Gastrocnemius medialis (tissue), 4 donors: Measurements from ENCODE around the gene MSH3. TPM values are rescaled to one million over a fixed set of nuclear protein-coding genes. Genes with fewer than 3 reads are reported as not detected.
"Not testable (repeated sequence)": the region's sequence is repeated elsewhere in the genome, so short reads cannot be mapped to it uniquely, and the experiment has no call there.

Source experiments
- ATAC-seq, 2 donors: fragments of 150-250 bp; one replicate each; pipeline ENCODE4 v1.9.1; 2016
- DNase-seq, 2 donors: peaks; one replicate each; pipeline ENCODE4 v3.0.0-alpha.2; 2019
- H3K27ac ChIP-seq, 4 donors: fragments of 200-600 bp; sonication (generic); 1 replicate in 1 of 4; 2 replicates in 3 of 4; pipeline ENCODE4 v1.5.1; 2016 to 2018; ENCODE audit warnings: mild to moderate bottlenecking in 2 of 4, moderate library complexity in 1 of 4
- H3K27me3 ChIP-seq, 3 donors: fragments of 200-600 bp; sonication (generic) in 2 of 3; 1 replicate in 1 of 3; 2 replicates in 2 of 3; pipeline versions ENCODE4 v1.5.1 to v1.6.0; 2016 to 2019; ENCODE audit warnings: mild to moderate bottlenecking in 1 of 3, moderate library complexity in 1 of 3
- H3K36me3 ChIP-seq, 2 donors: fragments of 200-600 bp; sonication (generic) in 1 of 2; one replicate each; pipeline ENCODE4 v1.5.1; 2017 to 2018
- H3K4me1 ChIP-seq, 2 donors: fragments of 200-600 bp; sonication (generic) in 1 of 2; one replicate each; pipeline ENCODE4 v1.5.1; 2016 to 2017; ENCODE audit warnings: mild to moderate bottlenecking in 2 of 2
- H3K4me3 ChIP-seq, 4 donors: fragments of 200-600 bp; sonication (generic) in 3 of 4; 1 replicate in 1 of 4; 2 replicates in 3 of 4; pipeline ENCODE4 v1.5.1; 2016 to 2019; ENCODE audit warnings: mild to moderate bottlenecking in 2 of 4
- H3K9me3 ChIP-seq, 3 donors: fragments of 200-600 bp; sonication (generic) in 2 of 3; 1 replicate in 1 of 3; 2 replicates in 2 of 3; pipeline ENCODE4 v1.5.1; 2016 to 2019
- CTCF ChIP-seq, 5 experiments: fragments of 450-650 bp in 3 of 5; fragments of 200-600 bp in 2 of 5; sonication (generic) in 2 of 5; IDR thresholded peaks in 4 of 5; conservative IDR thresholded peaks in 1 of 5; 1 replicate in 4 of 5; 2 replicates in 1 of 5; pipeline ENCODE4 v1.5.1; 2016 to 2019; ENCODE audit warnings: antibody characterized with exemption in 5 of 5, mild to moderate bottlenecking in 3 of 5, moderate library complexity in 3 of 5
- POLR2A ChIP-seq, 2 donors: fragments of 450-650 bp; IDR thresholded peaks; one replicate each; pipeline ENCODE4 v1.6.1; 2017; ENCODE audit warnings: antibody characterized with exemption in 2 of 2, mild to moderate bottlenecking in 2 of 2, moderate library complexity in 2 of 2
- in situ Hi-C, 4 donors: fragments of 200-750 bp; cut with MboI; loops; one replicate each; pipeline versions ENCODE4 v1.15.0 to v1.8.0; 2017; ENCODE audit warnings: low sequenced_read_pairs in 4 of 4
- intact Hi-C: fragments of 100-400 bp; cut with DNase I; formaldehyde crosslinking; loops from one replicate; pipeline ENCODE4 v1.15.1; 2023; ENCODE audit warnings: low total_unique reads
- total RNA-seq, 4 donors: library from RNA; depleted of rRNA; stranded (reverse); fragments of >200 nt; gene quantifications; one replicate each; pipeline versions ENCODE4 v1.1.0 to v1.2.3, GENCODE V29; 2016

MSH3 gene
- total RNA-seq, 4 donors from 2014 or later, result 5.8 to 10.4 (median 7.2) TPM

GRCh38 chr5:80881726-80882125 is 227.3 kb downstream of the MSH3 start:
- H3K9me3 ChIP-seq, result no peaks in the 10 kb centered on the region
- ATAC-seq (no peak), DNase-seq (no peak)
- no peak overlapping the region for H3K27ac ChIP-seq
- in situ Hi-C loops, result no loop called here
- no peaks in the 10 kb centered on the region for H3K27me3 ChIP-seq
- no peaks in the 10 kb centered on the region for H3K4me1 ChIP-seq
- no peak overlapping the region for H3K4me3 ChIP-seq
- TF ChIP-seq CTCF (IDR thresholded peaks at IDR 0.05 in 4 of 5, conservative IDR thresholded peaks at IDR 0.05 in 1 of 5) (no peak), POLR2A (IDR thresholded peaks at IDR 0.05) (no peak)
- H3K36me3 ChIP-seq, result peaks cover 0 to 6% of the 10 kb centered on the region in 2 donors
- intact Hi-C loops, result no loop called here

- H3K4me1 ChIP-seq, in situ Hi-C loops, intact Hi-C loops: not testable (repeated sequence)
Measured at GRCh38 chr5:80883390-80883789, 228.9 kb downstream of the MSH3 start.

DNA sequence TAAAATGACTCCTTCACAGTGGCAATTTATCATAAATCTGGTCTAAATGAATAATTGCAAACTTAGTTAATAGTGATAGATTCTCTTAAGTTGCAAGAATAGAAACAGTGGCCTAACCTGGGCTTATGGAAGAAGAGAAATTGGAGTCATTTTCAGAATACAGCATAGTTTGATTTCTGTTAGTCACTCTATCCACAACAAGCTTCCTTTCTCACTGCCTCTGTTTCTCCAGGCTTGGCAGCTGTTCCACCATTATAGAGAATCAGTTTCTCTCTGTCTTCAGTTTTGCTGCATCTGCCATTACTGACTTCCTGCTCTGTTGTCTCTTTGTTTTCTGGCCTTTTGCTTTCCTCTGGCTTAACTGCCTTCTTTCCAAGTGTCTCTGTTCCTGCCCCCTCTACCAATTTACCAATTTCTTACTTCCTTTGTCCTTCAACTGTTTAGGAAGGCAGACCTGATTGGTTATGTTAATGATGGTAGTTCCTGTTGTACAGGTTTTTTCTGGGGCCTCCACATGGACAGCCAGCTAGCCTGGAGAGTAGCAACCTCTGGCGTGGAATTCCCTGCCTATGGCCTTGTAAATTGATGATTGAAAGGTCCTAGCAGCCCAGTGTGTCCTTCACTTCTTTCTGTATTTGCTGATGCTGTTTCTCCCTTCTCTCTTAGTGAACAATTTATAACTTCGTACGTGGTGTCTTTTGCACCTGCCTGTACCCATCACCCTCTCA is 229.8 kb downstream of the MSH3 start:
- intact Hi-C loops, result no loop called here
- ATAC-seq (no peak), DNase-seq (no peak)
- in situ Hi-C loops, result no loop called here
- no peak overlapping the region for H3K4me3 ChIP-seq
- no peaks in the 10 kb centered on the region for H3K27me3 ChIP-seq
- H3K4me1 ChIP-seq, result no peaks in the 10 kb centered on the region
- no peaks in the 10 kb centered on the region for H3K36me3 ChIP-seq
- H3K27ac ChIP-seq, result no peak overlapping the region
- no peaks in the 10 kb centered on the region for H3K9me3 ChIP-seq
- TF ChIP-seq POLR2A (IDR thresholded peaks at IDR 0.05), result no peak
- no peak for TF ChIP-seq CTCF (IDR thresholded peaks at IDR 0.05 in 4 of 5, conservative IDR thresholded peaks at IDR 0.05 in 1 of 5)

More at GRCh38 chr5:80883390-80883789, 228.9 kb downstream of the MSH3 start:
- not testable (repeated sequence) for DNase-seq, H3K27me3 ChIP-seq, H3K36me3 ChIP-seq, H3K9me3 ChIP-seq, ATAC-seq, H3K4me3 ChIP-seq, H3K27ac ChIP-seq

DNA sequence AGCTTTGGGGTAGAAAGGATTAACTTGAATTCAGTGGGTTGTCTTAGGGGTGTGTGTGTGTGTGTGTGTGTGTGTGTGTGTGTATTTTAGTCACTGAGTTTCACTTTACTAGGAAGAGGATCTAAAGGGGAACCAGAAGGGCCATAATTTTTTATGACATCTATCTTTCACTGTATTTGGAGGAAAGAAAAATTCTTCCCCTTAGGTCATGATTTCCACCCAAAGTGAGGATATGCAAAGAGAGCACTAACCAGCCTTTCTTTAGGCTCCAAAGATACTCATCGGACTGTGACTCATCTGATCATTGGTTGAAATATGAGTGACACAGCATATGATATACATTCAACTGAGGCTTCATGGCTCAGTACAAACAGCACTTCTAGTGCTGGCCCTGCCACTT is 230.5 kb downstream of the MSH3 start:
- DNase-seq, result no peak
- H3K27ac ChIP-seq, result no peak overlapping the region
- no peak for TF ChIP-seq POLR2A (IDR thresholded peaks at IDR 0.05)
- TF ChIP-seq CTCF (IDR thresholded peaks at IDR 0.05 in 4 of 5, conservative IDR thresholded peaks at IDR 0.05 in 1 of 5), result no peak
- no peak overlapping the region for H3K4me3 ChIP-seq
- in situ Hi-C loops, result no loop called here
- H3K27me3 ChIP-seq, result no peaks in the 10 kb centered on the region
- H3K4me1 ChIP-seq, result no peaks in the 10 kb centered on the region
- intact Hi-C loops, result no loop called here
- ATAC-seq, result no peak
- no peaks in the 10 kb centered on the region for H3K36me3 ChIP-seq
- H3K9me3 ChIP-seq, result no peaks in the 10 kb centered on the region

DNA sequence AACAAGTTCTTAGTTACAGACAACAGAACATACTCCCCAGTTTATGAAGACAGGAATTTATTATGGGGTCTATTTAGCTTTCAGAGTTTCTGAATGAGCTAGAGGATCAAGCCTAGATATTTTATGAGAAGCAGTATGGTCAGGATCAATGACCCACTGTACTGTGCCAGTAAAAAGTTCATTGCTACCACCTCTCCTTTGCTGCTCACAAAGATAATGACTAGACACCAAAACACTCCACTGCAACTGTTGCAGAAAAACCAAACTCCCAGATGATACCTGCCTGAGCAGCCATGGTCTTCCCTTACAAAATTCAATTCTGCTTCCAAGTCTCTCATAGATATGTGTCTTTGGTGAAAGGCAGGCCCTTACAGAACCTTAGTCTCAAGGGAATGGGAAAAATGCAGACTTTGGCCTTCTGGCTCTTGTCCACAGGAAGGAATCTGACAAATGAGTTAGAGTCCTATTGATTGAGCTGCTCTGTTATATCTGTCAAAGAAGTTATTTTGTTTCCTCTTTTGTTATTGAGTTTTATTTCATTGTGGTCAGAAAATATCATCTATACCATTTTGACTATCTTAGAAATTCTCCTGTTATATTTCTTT is 231.0 kb downstream of the MSH3 start:
- intact Hi-C loops, result no loop called here
- no peaks in the 10 kb centered on the region for H3K9me3 ChIP-seq
- H3K4me3 ChIP-seq, result no peak overlapping the region
- ATAC-seq (no peak), DNase-seq (no peak)
- no peaks in the 10 kb centered on the region for H3K36me3 ChIP-seq
- in situ Hi-C loops, result no loop called here
- H3K27me3 ChIP-seq, result no peaks in the 10 kb centered on the region
- TF ChIP-seq POLR2A (IDR thresholded peaks at IDR 0.05) (no peak), CTCF (IDR thresholded peaks at IDR 0.05 in 4 of 5, conservative IDR thresholded peaks at IDR 0.05 in 1 of 5) (no peak)
- H3K4me1 ChIP-seq, result no peaks in the 10 kb centered on the region
- no peak overlapping the region for H3K27ac ChIP-seq
